Esophagus squamous epithelium (tissue), 4 donors: ENCODE data around the gene STX1A.

ENCODE experiments used
- CTCF ChIP-seq, 6 experiments: fragments of 450-650 bp in 4 of 6; fragments of 200-600 bp in 2 of 6; sonication (generic) in 2 of 6; IDR thresholded peaks; one replicate each; pipeline ENCODE4 v1.5.1; 2016 to 2019; ENCODE audit warnings: antibody characterized with exemption in 6 of 6, mild to moderate bottlenecking in 4 of 6, moderate library complexity in 4 of 6
- POLR2A ChIP-seq, 4 donors: fragments of 450-650 bp; IDR thresholded peaks; one replicate each; pipeline ENCODE4 v1.6.1; 2017; ENCODE audit warnings: antibody characterized with exemption in 4 of 4, mild to moderate bottlenecking in 4 of 4, moderate library complexity in 3 of 4

GRCh38 chr7:73722785-73723184 lies 3.3 kb upstream of the STX1A start:
- TF ChIP-seq CTCF (IDR thresholded peaks at IDR 0.05): no peak
- no peak for TF ChIP-seq POLR2A (IDR thresholded peaks at IDR 0.05)
